K562 (cell line): Measurements from ENCODE around the gene CYP21A2. TPM values are rescaled to one million over a fixed set of nuclear protein-coding genes. Genes with fewer than 3 reads are reported as not detected.

Experiments used
- ATF4 ChIP-seq: fragments of 450-650 bp; formaldehyde crosslinking; IDR thresholded peaks from 2 replicates; pipeline ENCODE4 v1.4.0; 2022; ENCODE audit warnings: mild to moderate bottlenecking, moderate library complexity
- CBFB ChIP-seq: sonication (generic); formaldehyde crosslinking; IDR thresholded peaks from 2 replicates; pipeline ENCODE4 v1.4.0; 2020; ENCODE audit warnings: mild to moderate bottlenecking, missing genetic modification reagents
- CC2D1A ChIP-seq: fragments of 450-650 bp; IDR thresholded peaks from 2 replicates; pipeline ENCODE4 v1.6.1; 2017; ENCODE audit warnings: mild to moderate bottlenecking
- CREB1 ChIP-seq, 2 experiments: sonication (generic) in 1 of 2; formaldehyde crosslinking in 1 of 2; IDR thresholded peaks; 2 replicates each; pipeline versions ENCODE4 v1.6.1 to v1.8.0; 2012 to 2022; ENCODE audit warnings: inconsistent platforms in 1 of 2, mild to moderate bottlenecking in 1 of 2, missing genetic modification reagents in 1 of 2, moderate library complexity in 1 of 2
- ELF4 ChIP-seq: fragments of 450-650 bp; formaldehyde crosslinking; IDR thresholded peaks from 2 replicates; pipeline ENCODE4 v1.4.0; 2022; ENCODE audit warnings: missing genetic modification characterization
- HMBOX1 ChIP-seq: sonication (generic); IDR thresholded peaks from 2 replicates; pipeline ENCODE4 v1.6.1; 2016
- HMG20A ChIP-seq: fragments of 450-650 bp; formaldehyde crosslinking; conservative IDR thresholded peaks from 2 replicates; pipeline ENCODE4 v1.4.0; 2020; ENCODE audit warnings: mild to moderate bottlenecking, mixed read lengths
- NCOR1 ChIP-seq: fragments of 450-650 bp; IDR thresholded peaks from 2 replicates; pipeline ENCODE4 v1.6.1; 2016; ENCODE audit warnings: mild to moderate bottlenecking, moderate library complexity
- NONO ChIP-seq, 2 experiments: fragments of 200-400 bp in 1 of 2; fragments of 450-650 bp in 1 of 2; formaldehyde crosslinking in 1 of 2; IDR thresholded peaks; 2 replicates each; pipeline ENCODE4 v1.6.1; 2017; ENCODE audit warnings: low read depth in 2 of 2, mild to moderate bottlenecking in 2 of 2, moderate library complexity in 2 of 2, low read length in 1 of 2
- NR1H2 ChIP-seq: sonication (generic); formaldehyde crosslinking; IDR thresholded peaks from 2 replicates; pipeline ENCODE4 v1.4.0; 2020; ENCODE audit warnings: mild to moderate bottlenecking, missing genetic modification reagents
- NR4A1 ChIP-seq, 2 experiments: fragments of 250-450 bp in 1 of 2; fragments of 450-650 bp in 1 of 2; sonication (Bioruptor Pico) in 1 of 2; IDR thresholded peaks; 2 replicates each; pipeline versions ENCODE4 v1.4.0 to v1.6.1; 2016 to 2020; ENCODE audit warnings: mild to moderate bottlenecking in 2 of 2, missing compliant biosample characterization in 1 of 2, missing genetic modification characterization in 1 of 2, moderate library complexity in 1 of 2
- POLR2AphosphoS2 ChIP-seq: IDR thresholded peaks from 2 replicates; pipeline ENCODE4 v1.6.1; 2012; ENCODE audit warnings: low read length, improper control_type of control experiment
- TAF15 ChIP-seq: fragments of 200-400 bp; formaldehyde crosslinking; IDR thresholded peaks from 2 replicates; pipeline ENCODE4 v1.6.1; 2017; ENCODE audit warnings: mild to moderate bottlenecking, low read depth, low read length, moderate library complexity
- ZNF121 ChIP-seq: sonication (generic); formaldehyde crosslinking; conservative IDR thresholded peaks from 2 replicates; pipeline ENCODE4 v1.8.0; 2022; ENCODE audit warnings: missing genetic modification reagents
- ZNF311 ChIP-seq: fragments of 250-450 bp; sonication (Bioruptor Pico); IDR thresholded peaks from 2 replicates; pipeline ENCODE4 v1.4.0; 2020; ENCODE audit warnings: mild to moderate bottlenecking, moderate library complexity
- ZNF584 ChIP-seq: fragments of 200-800 bp; sonication (Bioruptor generic); IDR thresholded peaks from 2 replicates; pipeline ENCODE4 v1.6.1; 2016; ENCODE audit warnings: low read depth, mild to moderate bottlenecking, missing genetic modification characterization, missing compliant biosample characterization
- ZNF717 ChIP-seq: fragments of 250-450 bp; sonication (Bioruptor Pico); IDR thresholded peaks from 2 replicates; pipeline ENCODE4 v1.5.0; 2021
- polyA plus RNA-seq, 8 experiments: library from polyadenylated mRNA; depleted of rRNA in 4 of 8; stranded (reverse) in 5 of 8; unstranded in 3 of 8; fragments of >200 nt; fragmentation: Nextera tagmentation in 2 of 8; fragmentation: Illumina TruSeq in 1 of 8; extraction: Ambion mirVana in 2 of 8; extraction: Trizol in 1 of 8; gene quantifications; 2 replicates each; pipeline versions ENCODE4 v1.2.1 to v1.2.3, GENCODE V29; 2011 to 2014; ENCODE audit warnings: inconsistent platforms in 1 of 8, missing spikeins in 1 of 8
- total RNA-seq, 7 experiments: library from RNA; depleted of rRNA in 6 of 7; stranded (reverse); fragments of >200 nt in 6 of 7; fragmentation: Illumina TruSeq in 2 of 7; extraction: Trizol in 2 of 7; gene quantifications; 2 replicates each; pipeline versions ENCODE4 v1.2.1 to v1.2.3, GENCODE V29; 2011 to 2021; ENCODE audit warnings: low replicate concordance in 1 of 7
- TF ChIP-seq, protein P1 (sequence below): fragments of 450-650 bp; IDR thresholded peaks from 2 replicates; pipeline ENCODE4 v1.6.1; 2018; ENCODE audit warnings: mild to moderate bottlenecking, low read depth; ENCODE audit not compliant: partially characterized antibody
- TF ChIP-seq, protein P2 (sequence below): fragments of 250-450 bp; sonication (Bioruptor Pico); IDR thresholded peaks from 2 replicates; pipeline ENCODE4 v1.8.0; 2021; ENCODE audit warnings: moderate library complexity, mild to moderate bottlenecking, inconsistent platforms
- TF ChIP-seq, protein P3 (sequence below): fragments of 250-450 bp; sonication (Bioruptor Pico); IDR thresholded peaks from 2 replicates; pipeline ENCODE4 v1.5.0; 2021; ENCODE audit warnings: mild to moderate bottlenecking, moderate library complexity

Gene CYP21A2
- total and polyA plus RNA-seq, 9 of the 15 experiments (the other 6 are each of a cell fraction or from before 2014, with no cell fraction given), result 0.03 to 1.4 (median 0.19) TPM

GRCh38 chr6:32047855-32048766 is 9.9 kb downstream of the CYP21A2 start (continued):
- TF ChIP-seq CREB1 (IDR thresholded peaks at IDR 0.05) (no peak), CREB1 (CRISPR knock-in tag; IDR thresholded peaks at IDR 0.05) (no peak), CC2D1A (no peak), ZNF121 (CRISPR knock-in tag) (no peak), CBFB (CRISPR knock-in tag) (peak; percentile 67; the same call in 1 of the 2 replicates), ELF4 (CRISPR knock-in tag) (no peak), NR4A1 (CRISPR knock-in tag; IDR thresholded peaks at IDR 0.05) (peak; percentile 26; the same call in 1 of the 2 replicates), NR4A1 (tag; IDR thresholded peaks at IDR 0.05) (peak; percentile 47; the same call in 1 of the 2 replicates), ZNF311 (CRISPR knock-in tag) (no peak), HMBOX1 (no peak), TAF15 (no peak), ATF4 (no peak), NR1H2 (CRISPR knock-in tag) (no peak), NONO (IDR thresholded peaks at IDR 0.05; ENCODE audit: low read depth in 2 of 2, low read length in 1 of 2) (0 out of 4 replicates have a peak, but pooled peaks of 1 of the 2 experiments have one; percentile 19), HMG20A (no peak), ZNF717 (CRISPR knock-in tag) (no peak), NCOR1 (no peak), ZNF584 (no peak), POLR2AphosphoS2 (no peak)
- TF ChIP-seq, protein P1, sequence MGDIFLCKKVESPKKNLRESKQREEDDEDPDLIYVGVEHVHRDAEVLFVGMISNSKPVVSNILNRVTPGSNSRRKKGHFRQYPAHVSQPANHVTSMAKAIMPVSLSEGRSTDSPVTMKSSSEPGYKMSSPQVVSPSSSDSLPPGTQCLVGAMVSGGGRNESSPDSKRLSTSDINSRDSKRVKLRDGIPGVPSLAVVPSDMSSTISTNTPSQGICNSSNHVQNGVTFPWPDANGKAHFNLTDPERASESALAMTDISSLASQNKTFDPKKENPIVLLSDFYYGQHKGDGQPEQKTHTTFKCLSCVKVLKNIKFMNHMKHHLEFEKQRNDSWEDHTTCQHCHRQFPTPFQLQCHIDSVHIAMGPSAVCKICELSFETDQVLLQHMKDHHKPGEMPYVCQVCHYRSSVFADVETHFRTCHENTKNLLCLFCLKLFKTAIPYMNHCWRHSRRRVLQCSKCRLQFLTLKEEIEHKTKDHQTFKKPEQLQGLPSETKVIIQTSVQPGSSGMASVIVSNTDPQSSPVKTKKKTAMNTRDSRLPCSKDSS, result no peak
- TF ChIP-seq, protein P2, sequence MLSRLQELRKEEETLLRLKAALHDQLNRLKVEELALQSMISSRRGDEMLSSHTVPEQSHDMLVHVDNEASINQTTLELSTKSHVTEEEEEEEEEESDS (CRISPR knock-in tag), result no peak
- TF ChIP-seq, protein P3, sequence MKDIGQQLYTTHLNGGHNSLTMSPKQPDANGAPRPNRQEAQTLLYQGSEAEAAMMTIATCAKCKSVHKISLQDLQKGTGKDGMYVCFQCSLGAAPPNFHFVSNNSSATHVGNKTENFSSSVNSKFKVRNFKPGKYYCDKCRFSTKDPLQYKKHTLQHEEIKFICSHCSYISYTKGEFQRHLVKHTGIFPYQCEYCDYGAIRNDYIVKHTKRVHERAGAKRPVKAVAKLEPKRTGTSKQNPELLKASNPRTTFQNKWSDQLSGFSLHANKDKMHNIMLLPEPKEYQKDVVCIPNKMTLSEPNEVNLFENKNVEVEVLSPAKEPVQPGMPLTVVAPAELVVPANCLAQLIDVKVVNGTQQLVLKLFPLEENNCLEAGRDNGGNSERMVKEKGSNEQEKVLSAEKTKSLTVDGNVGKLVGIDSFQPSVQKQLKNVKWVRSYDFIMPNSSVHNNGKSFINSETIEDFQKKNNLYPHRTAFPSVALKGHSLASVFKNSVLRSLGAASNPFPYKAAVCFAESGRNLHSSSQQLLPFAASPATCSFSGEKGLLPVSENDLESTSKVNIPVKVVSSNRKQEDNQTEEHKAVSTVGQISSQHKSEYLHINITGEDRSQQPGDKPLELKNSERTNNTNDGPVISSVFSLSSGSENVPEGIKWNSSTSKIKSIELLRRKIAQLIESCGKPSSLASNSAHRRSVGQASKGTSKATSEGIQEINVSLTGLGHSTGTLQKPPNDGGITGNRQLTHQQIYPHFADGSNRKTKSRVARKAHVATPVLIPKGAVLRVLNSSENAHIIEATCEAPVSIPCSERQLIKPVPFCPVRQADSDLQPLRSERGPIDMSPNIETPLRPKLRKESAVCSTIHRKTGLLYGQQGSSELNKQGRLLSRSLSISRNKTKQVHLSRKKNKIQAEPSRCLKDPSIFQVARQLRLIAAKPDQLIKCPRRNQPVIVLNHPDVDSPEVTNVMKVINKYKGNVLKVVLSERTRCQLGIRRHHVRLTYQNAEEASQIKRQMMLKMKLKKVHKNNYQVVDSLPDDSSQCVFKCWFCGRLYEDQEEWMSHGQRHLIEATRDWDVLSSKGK (CRISPR knock-in tag), result no peak
